Aorta (tissue), 5 donors: ENCODE results near the gene IFNA7. TPM values are rescaled to one million over a fixed set of nuclear protein-coding genes. Genes with fewer than 3 reads are reported as not detected.
"Not testable (repeated sequence)": the region's sequence is repeated elsewhere in the genome, so short reads cannot be mapped to it uniquely, and the experiment has no call there.

Experiments
- ATAC-seq: fragments of 200-7000 bp; cut with Tn5 transposase; one replicate; pipeline ENCODE4 v1.9.1; 2022; ENCODE audit warnings: moderate library complexity; ENCODE audit not compliant: low FRiP score
- DNase-seq, 2 donors: peaks; one replicate each; pipeline ENCODE4 v3.0.0-alpha.2; 2020
- H3K27ac ChIP-seq, 2 donors: one replicate each; pipeline ENCODE4 v1.5.1; 2013; ENCODE audit warnings: low read length in 2 of 2, mild to moderate bottlenecking in 2 of 2, moderate library complexity in 2 of 2, control low read depth in 1 of 2, inconsistent platforms in 1 of 2, low read depth in 1 of 2
- H3K27me3 ChIP-seq, 2 donors: one replicate each; pipeline ENCODE4 v1.6.1; 2013; ENCODE audit warnings: control low read depth in 1 of 2, low read length in 1 of 2, mild to moderate bottlenecking in 1 of 2, moderate library complexity in 1 of 2; ENCODE audit not compliant: insufficient read depth in 2 of 2, control insufficient read depth in 1 of 2
- H3K36me3 ChIP-seq, 2 donors: one replicate each; pipeline ENCODE4 v1.6.1; 2013; ENCODE audit warnings: control low read depth in 1 of 2, low read length in 1 of 2, mild to moderate bottlenecking in 1 of 2; ENCODE audit not compliant: insufficient read depth in 2 of 2, control insufficient read depth in 1 of 2
- H3K4me1 ChIP-seq, 2 donors: one replicate each; pipeline ENCODE4 v1.6.1; 2013; ENCODE audit warnings: low read length in 2 of 2, control low read depth in 1 of 2, mild to moderate bottlenecking in 1 of 2, moderate library complexity in 1 of 2; ENCODE audit not compliant: insufficient read depth in 2 of 2, control insufficient read depth in 1 of 2
- H3K4me3 ChIP-seq, 2 donors: one replicate each; pipeline ENCODE4 v1.5.1; 2013; ENCODE audit warnings: low read length in 2 of 2, control low read depth in 1 of 2, mild to moderate bottlenecking in 1 of 2
- H3K9me3 ChIP-seq: one replicate; pipeline ENCODE4 v1.6.1; 2013; ENCODE audit warnings: mild to moderate bottlenecking, low read length; ENCODE audit not compliant: control insufficient read depth
- WGBS, 2 donors: extraction: QIAGEN DNeasy Blood & Tissue Kit; methylation state at CpG; one replicate each; pipeline ENCODE4 v1.1.7; 2013; 5-methylcytosine and 5-hydroxymethylcytosine counted together
- intact Hi-C, 2 donors: fragments of 100-400 bp; cut with DNase I; formaldehyde crosslinking; loops; one replicate each; pipeline versions ENCODE4 v1.14.2 to v1.15.0; 2022
- long read RNA-seq, 2 donors: library from polyadenylated mRNA; unstranded; transcript quantifications; one replicate each; pipeline ENCODE4 v2.0.0, GENCODE V29; 2020 to 2021
- polyA plus RNA-seq, 2 donors: library from polyadenylated mRNA; stranded (reverse); fragments of 200-250 nt; gene quantifications; one replicate each; pipeline ENCODE4 v1.2.3, GENCODE V29; 2013
- total RNA-seq, 2 donors: library from RNA; stranded (reverse); fragmentation: NEBNext Ultra II Directional; extraction: Animal tissue kit (Norgen Biotek cat#: 25700); gene quantifications; one replicate each; pipeline ENCODE4 v1.2.1, GENCODE V29; 2021
- donor health status: healthy with polysubstance abuse.
- donor health status: Bipolar disorder and iron deficiency.
- donor health status: DM: no; HTN: no; CAD: no.
- donor health status: DM: no; HTN: no; CAD: no.
- donor health status: DM: yes; HTN: yes; CAD: no.

The IFNA7 gene
- not detected for total RNA-seq
- polyA plus RNA-seq: not detected
- long read RNA-seq, donor 1: 0 reads
- long read RNA-seq, donor 2: 0 reads

- H3K4me1 ChIP-seq, H3K27me3 ChIP-seq, DNase-seq, H3K4me3 ChIP-seq, ATAC-seq, intact Hi-C loops, H3K36me3 ChIP-seq, H3K9me3 ChIP-seq, H3K27ac ChIP-seq: not testable (repeated sequence)
- WGBS, 2 donors: 53 to 63% methylated on average over 4 of the region's 4 CpGs
Measured at GRCh38 chr9:21202105-21202504, at the start of gene IFNA7. TSS of gene IFNA7 (minus strand) at chr9:21202205. CDS start at chr9:21202165, 40 bp downstream.

GRCh38 chr9:21251638-21252037 is 49.6 kb upstream of the IFNA7 start:
- Histone ChIP-seq H3K36me3 (no peaks in the 10 kb centered on the region), H3K9me3 (no peaks in the 10 kb centered on the region), H3K4me1 (no peaks in the 10 kb centered on the region), H3K4me3 (no peak overlapping the region), H3K27me3 (no peaks in the 10 kb centered on the region), H3K27ac (no peak overlapping the region)
- 63 to 64% methylated on average over 4 of the region's 4 CpGs for WGBS, 2 donors
- no peak for ATAC-seq
- intact Hi-C loops: no loop called here
- no peak for DNase-seq

- DNase-seq (no peak), ATAC-seq (no peak)
- Histone ChIP-seq H3K27me3 (no peaks in the 10 kb centered on the region), H3K4me3 (no peak overlapping the region), H3K9me3 (no peaks in the 10 kb centered on the region), H3K4me1 (no peaks in the 10 kb centered on the region), H3K36me3 (no peaks in the 10 kb centered on the region), H3K27ac (no peak overlapping the region)
- 43 to 50% methylated on average over 1 of the region's 1 CpG for WGBS, 2 donors
- intact Hi-C loops: no loop called here
Measured at GRCh38 chr9:21251190-21251589, 49.2 kb upstream of the IFNA7 start.

GRCh38 chr9:21244836-21245235 is 42.8 kb upstream of the IFNA7 start:
- H3K4me1 ChIP-seq: no peaks in the 10 kb centered on the region

GRCh38 chr9:21239911-21240310 is 37.9 kb upstream of the IFNA7 start, which contains the start of gene IFNA14:
TSS of gene IFNA14 (minus strand) at chr9:21240005. CDS start at chr9:21239935, 70 bp downstream.
- DNase-seq (no peak), ATAC-seq (no peak)
- Histone ChIP-seq H3K27ac (no peak within 1 kb of the TSS), H3K36me3 (no peaks in the 10 kb centered on the region), H3K4me3 (no peak within 1 kb of the TSS), H3K9me3 (no peaks in the 10 kb centered on the region), H3K27me3 (no peaks in the 10 kb centered on the region), H3K4me1 (no peaks in the 10 kb centered on the region)
- 69 to 78% methylated on average over 2 of the region's 2 CpGs for WGBS, 2 donors
- intact Hi-C loops: no loop called here

More at GRCh38 chr9:21244836-21245235, 42.8 kb upstream of the IFNA7 start:
- DNase-seq (no peak), ATAC-seq (no peak)
- WGBS, 2 donors: 45 to 63% methylated on average over 2 of the region's 2 CpGs
- intact Hi-C loops: no loop called here
- no peak overlapping the region for H3K4me3 ChIP-seq
- no peaks in the 10 kb centered on the region for H3K9me3 ChIP-seq
- H3K27ac ChIP-seq: no peak overlapping the region
- H3K27me3 ChIP-seq: no peaks in the 10 kb centered on the region
- H3K36me3 ChIP-seq: no peaks in the 10 kb centered on the region

- H3K27me3 ChIP-seq, H3K27ac ChIP-seq, intact Hi-C loops, H3K9me3 ChIP-seq, H3K4me1 ChIP-seq, DNase-seq, H3K4me3 ChIP-seq, H3K36me3 ChIP-seq, ATAC-seq: not testable (repeated sequence)
- WGBS, 2 donors: 8 to 13% methylated on average over 1 of the region's 1 CpG
Measured at GRCh38 chr9:21236360-21236714, 34.3 kb upstream of the IFNA7 start.

GRCh38 chr9:21235468-21236359 is 33.7 kb upstream of the IFNA7 start:
- DNase-seq, H3K4me1 ChIP-seq, H3K4me3 ChIP-seq, H3K9me3 ChIP-seq, intact Hi-C loops, H3K27me3 ChIP-seq, H3K27ac ChIP-seq, H3K36me3 ChIP-seq: not testable (repeated sequence)
- peak; percentile 55 for ATAC-seq
- WGBS, 2 donors: 32 to 33% methylated on average over 8 of the region's 8 CpGs

- Histone ChIP-seq H3K9me3 (no peaks in the 10 kb centered on the region), H3K4me1 (no peaks in the 10 kb centered on the region), H3K27me3 (no peaks in the 10 kb centered on the region), H3K36me3 (no peaks in the 10 kb centered on the region), H3K27ac (no peak overlapping the region), H3K4me3 (no peak overlapping the region)
- no peak for DNase-seq
- intact Hi-C loops: no loop called here
- WGBS, 2 donors: 79% methylated on average over 4 of the region's 4 CpGs
- peak; percentile 28 for ATAC-seq
Measured at GRCh38 chr9:21234153-21234687, 32.2 kb upstream of the IFNA7 start.

- DNase-seq (no peak), ATAC-seq (no peak)
- intact Hi-C loops: no loop called here
- no peaks in the 10 kb centered on the region for H3K36me3 ChIP-seq
- H3K4me3 ChIP-seq: no peak overlapping the region
- no peaks in the 10 kb centered on the region for H3K4me1 ChIP-seq
- H3K27me3 ChIP-seq: no peaks in the 10 kb centered on the region
- H3K9me3 ChIP-seq: no peaks in the 10 kb centered on the region
- H3K27ac ChIP-seq: no peak overlapping the region
- WGBS, 2 donors: 88 to 91% methylated on average over 2 of the region's 2 CpGs
Measured at GRCh38 chr9:21233258-21233657, 31.3 kb upstream of the IFNA7 start.
